Naive B cell (primary cell): ENCODE data around the gene RAP1GAP2. TPM values are rescaled to one million over a fixed set of nuclear protein-coding genes. Genes with fewer than 3 reads are reported as not detected.
A peak's percentile ranks its signal among the peaks of the same experiment; 100 is the strongest.

Source experiments
- ATAC-seq, 2 donors: fragments of 150-1000 bp; cut with Tn5 transposase; 2 replicates each; pipeline ENCODE4 v1.10.0; 2021; ENCODE audit warnings: low read depth in 2 of 2, mild to moderate bottlenecking in 2 of 2, moderate library complexity in 2 of 2
- DNase-seq: peaks from one replicate; pipeline ENCODE4 v3.0.0; 2022
- H3K27ac Mint-ChIP-seq, 6 donors: one replicate each; pipeline ENCODE4 v1.8.0; 2020 to 2022; ENCODE audit warnings: mild to moderate bottlenecking in 6 of 6, mixed read lengths in 6 of 6, moderate library complexity in 5 of 6, inconsistent platforms in 2 of 6
- H3K27me3 Mint-ChIP-seq, 3 donors: one replicate each; pipeline ENCODE4 v1.8.0; 2021 to 2022; ENCODE audit warnings: mixed read lengths in 3 of 3, mild to moderate bottlenecking in 1 of 3
- H3K36me3 Mint-ChIP-seq, 2 donors: one replicate each; pipeline ENCODE4 v1.8.0; 2020 to 2022; ENCODE audit warnings: mixed read lengths in 2 of 2, inconsistent platforms in 1 of 2, mild to moderate bottlenecking in 1 of 2
- H3K4me1 Mint-ChIP-seq, 3 donors: one replicate each; pipeline ENCODE4 v1.8.0; 2020 to 2022; ENCODE audit warnings: mixed read lengths in 3 of 3, inconsistent platforms in 1 of 3, mild to moderate bottlenecking in 1 of 3, moderate library complexity in 1 of 3
- H3K4me3 Mint-ChIP-seq, 8 donors: one replicate each; pipeline ENCODE4 v1.8.0; 2020 to 2022; ENCODE audit warnings: mild to moderate bottlenecking in 8 of 8, mixed read lengths in 8 of 8, moderate library complexity in 8 of 8, inconsistent platforms in 2 of 8
- H3K9me3 Mint-ChIP-seq, 7 donors: one replicate each; pipeline ENCODE4 v1.8.0; 2020 to 2022; ENCODE audit warnings: mixed read lengths in 7 of 7, mild to moderate bottlenecking in 5 of 7, inconsistent platforms in 2 of 7, moderate library complexity in 1 of 7
- polyA plus RNA-seq, 6 donors: library from polyadenylated mRNA; unstranded; fragments of 300-500 nt; fragmentation: Illumina TruSeq; gene quantifications; one replicate each; pipeline ENCODE4 v1.2.3, GENCODE V29; 2021; ENCODE audit warnings: low read depth in 6 of 6

The RAP1GAP2 gene
- polyA plus RNA-seq, 6 donors from 2014 or later = 0.96 to 2.9 (median 1.4) TPM; not detected in 1

DNA sequence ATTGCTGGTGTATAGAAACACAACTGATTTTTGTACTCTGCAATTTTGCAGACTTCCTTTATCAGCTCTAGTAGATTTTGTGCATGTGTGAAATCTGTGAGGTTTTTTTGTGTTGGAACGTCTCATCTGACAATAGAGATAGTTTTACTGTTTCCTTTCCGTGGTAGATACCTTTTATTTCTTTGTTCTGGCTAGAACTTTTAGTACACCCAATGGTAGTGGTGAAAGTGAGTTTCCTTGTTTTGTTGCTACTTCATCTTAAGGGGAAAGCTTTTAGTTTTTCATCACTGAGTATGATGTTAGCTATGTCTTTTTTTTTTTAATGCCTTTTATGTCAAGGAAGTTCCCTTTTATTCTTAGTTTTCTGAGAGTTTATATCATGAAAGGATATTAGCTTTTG, 149.1 kb downstream of the RAP1GAP2 start:
- no peak for DNase-seq
- ATAC-seq = no peak

DNA sequence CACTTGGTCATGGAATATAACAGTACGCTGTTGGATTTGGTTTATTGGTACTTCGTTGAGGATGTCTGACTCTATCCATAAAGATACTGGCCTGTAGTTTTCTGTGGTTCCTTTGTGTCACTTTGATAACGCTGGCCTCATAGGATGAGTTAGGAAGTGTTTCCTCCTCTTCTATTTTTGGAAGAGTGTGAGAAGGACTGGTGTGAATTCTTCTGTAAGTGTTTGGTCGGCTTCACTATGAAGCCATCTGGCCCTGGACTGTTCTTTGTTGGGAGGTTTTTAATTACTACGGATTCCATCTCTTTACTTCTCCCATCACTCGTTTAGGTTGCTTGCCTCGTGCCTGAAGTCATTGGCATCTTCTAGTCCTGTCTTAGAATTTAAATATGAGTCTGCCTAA, 149.9 kb downstream of the RAP1GAP2 start:
- H3K4me1 Mint-ChIP-seq = peaks cover 2 to 8% (median 6%) of the 10 kb centered on the region in 3 donors
- peaks cover 0 to 6% (median 0%) of the 10 kb centered on the region in 3 donors for H3K27me3 Mint-ChIP-seq
- H3K9me3 Mint-ChIP-seq = no peaks in the 10 kb centered on the region
- H3K4me3 Mint-ChIP-seq = no peak overlapping the region
- no peak for DNase-seq
- no peak for ATAC-seq
- peak overlapping the region in 1 of 6 donors; percentile 49 for H3K27ac Mint-ChIP-seq
- H3K36me3 Mint-ChIP-seq = peaks cover 0 to 11% of the 10 kb centered on the region in 2 donors

More for the DNA sequence above, 149.1 kb downstream of the RAP1GAP2 start:
- Mint-ChIP-seq H3K27ac (peak overlapping the region in 1 of 6 donors; percentile 80), H3K36me3 (peaks cover 0 to 8% of the 10 kb centered on the region in 2 donors), H3K4me3 (no peak overlapping the region), H3K9me3 (no peaks in the 10 kb centered on the region), H3K27me3 (peaks cover 0 to 6% (median 0%) of the 10 kb centered on the region in 3 donors), H3K4me1 (peaks cover 2 to 8% (median 6%) of the 10 kb centered on the region in 3 donors)

DNA sequence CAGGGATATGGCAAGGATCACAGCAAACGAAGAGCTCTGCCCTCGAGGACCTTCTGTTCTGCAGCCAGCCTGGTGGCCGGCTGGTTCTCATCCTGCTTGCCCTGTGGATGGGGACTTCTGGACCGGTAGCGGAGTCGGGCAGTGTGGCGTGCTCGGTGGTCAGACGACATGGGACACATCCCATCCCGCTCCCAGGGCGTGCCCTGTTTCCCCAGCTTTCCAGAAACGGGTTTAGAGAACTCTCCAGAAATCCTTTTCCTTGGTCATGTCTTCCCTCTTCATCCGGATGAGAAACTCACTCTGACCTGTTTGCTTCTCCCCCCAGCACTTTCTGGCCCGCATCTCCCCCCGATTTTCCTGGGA, 151.3 kb downstream of the RAP1GAP2 start:
- Mint-ChIP-seq H3K9me3 (no peaks in the 10 kb centered on the region), H3K4me1 (peaks cover 0 to 8% (median 6%) of the 10 kb centered on the region in 3 donors), H3K27me3 (peaks cover 0 to 6% (median 0%) of the 10 kb centered on the region in 3 donors), H3K4me3 (no peak overlapping the region), H3K27ac (peak overlapping the region in 1 of 6 donors; percentile 77), H3K36me3 (peaks cover 0 to 15% of the 10 kb centered on the region in 2 donors)
- ATAC-seq = no peak
- DNase-seq = no peak

DNA sequence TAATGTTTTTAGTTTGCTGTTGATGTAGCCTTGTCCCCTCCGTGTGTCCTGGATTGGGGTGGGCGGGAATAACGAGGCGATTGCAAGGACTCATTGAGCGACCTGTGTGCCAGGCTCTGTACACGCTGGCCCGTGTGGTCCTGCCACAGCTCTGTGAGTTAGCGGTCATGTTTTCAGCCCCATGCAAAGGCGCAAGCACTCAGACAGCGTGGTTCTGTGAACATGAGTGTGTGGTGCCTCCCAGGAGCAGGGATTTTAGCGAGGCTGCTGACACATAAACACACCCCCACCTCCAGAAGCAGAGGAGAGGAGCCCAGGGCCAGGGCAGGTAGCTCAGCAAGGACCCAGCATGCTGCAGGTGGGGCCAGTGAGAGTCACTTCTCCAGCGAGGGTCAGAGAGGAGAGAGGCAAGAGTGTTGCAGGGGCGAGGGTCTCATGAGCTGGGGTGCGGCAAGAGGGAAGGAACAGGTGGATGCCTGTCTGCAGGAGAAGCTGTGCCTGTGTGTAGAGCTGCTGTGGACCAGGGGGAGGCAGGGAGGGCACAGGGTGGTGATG, 151.8 kb downstream of the RAP1GAP2 start:
- Mint-ChIP-seq H3K4me3 (peak overlapping the region in 1 of 8 donors; percentile 41), H3K4me1 (peaks cover 0 to 8% (median 6%) of the 10 kb centered on the region in 3 donors), H3K9me3 (no peaks in the 10 kb centered on the region), H3K36me3 (peaks cover 0 to 15% of the 10 kb centered on the region in 2 donors), H3K27me3 (peaks cover 0 to 6% (median 0%) of the 10 kb centered on the region in 3 donors), H3K27ac (peak overlapping the region in 2 of 6 donors; percentile 77 to 88)
- DNase-seq = no peak
- ATAC-seq = no peak

DNA sequence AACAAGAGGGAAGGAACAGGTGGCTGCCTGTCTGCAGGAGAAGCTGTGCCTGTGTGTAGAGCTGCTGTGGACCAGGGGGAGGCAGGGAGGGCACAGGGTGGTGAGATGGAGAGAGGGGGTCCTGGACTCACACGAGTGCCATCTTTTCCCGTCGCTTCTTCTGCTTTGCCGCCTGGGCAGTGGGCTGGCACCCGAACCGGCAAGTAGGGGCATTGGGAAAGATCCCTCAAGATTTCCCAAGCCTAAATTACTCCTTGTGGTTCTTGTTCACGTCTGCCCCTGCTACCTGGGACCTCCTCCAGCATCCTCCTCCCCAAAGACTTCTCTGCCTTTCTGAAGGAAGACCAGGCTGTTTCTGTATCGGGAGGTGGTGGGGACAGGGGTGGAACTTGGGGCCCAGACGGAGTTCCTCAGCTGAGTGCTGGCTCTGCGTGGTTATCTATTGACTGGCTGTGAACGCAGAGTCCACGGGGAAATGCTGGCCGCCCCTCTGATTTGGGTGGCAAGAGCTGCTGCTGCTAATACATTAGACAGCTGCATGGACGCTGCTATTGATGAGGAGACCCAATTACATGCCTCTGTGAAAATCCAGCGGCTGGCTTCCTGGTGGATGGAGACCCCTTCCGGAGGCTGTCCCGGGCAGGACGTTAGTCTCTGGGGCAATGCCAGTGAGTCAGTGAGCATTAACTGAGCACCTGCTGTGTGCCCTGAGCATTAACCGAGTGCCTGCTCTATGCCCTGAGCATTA, 152.7 kb downstream of the RAP1GAP2 start:
- Mint-ChIP-seq H3K27me3 (peaks cover 0 to 6% (median 0%) of the 10 kb centered on the region in 3 donors), H3K9me3 (no peaks in the 10 kb centered on the region), H3K27ac (peak overlapping the region in 1 of 6 donors; percentile 88), H3K36me3 (peaks cover 0 to 15% of the 10 kb centered on the region in 2 donors), H3K4me1 (peaks cover 0 to 8% (median 6%) of the 10 kb centered on the region in 3 donors), H3K4me3 (no peak overlapping the region)
- DNase-seq (no peak), ATAC-seq (no peak)

DNA sequence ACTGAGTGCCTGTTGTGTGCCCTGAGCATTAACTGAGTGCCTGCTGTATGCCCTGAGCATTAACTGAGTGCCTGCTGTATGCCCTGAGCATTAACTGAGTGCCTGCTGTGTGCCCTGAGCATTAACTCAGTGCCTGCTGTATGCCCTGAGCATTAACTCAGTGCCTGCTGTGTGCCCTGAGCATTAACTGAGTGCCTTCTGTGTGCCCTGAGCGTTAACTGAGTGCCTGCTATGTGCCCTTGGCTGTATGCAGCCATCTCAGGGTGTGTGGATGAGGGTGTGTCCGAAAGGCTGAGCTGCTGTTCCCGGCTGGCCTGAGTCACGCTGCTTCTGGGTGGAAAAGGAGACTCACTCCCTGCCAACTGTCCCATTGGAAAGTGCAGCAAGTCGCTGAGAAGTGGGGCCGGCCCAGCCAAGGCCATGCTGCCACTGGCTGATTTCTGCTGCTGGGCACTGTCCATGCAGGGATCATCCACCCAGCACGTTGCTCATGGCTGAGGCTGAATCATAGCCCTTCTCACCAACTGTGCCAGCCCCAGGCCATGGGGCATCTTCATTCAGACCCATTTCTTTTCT, 153.3 kb downstream of the RAP1GAP2 start:
- no peak overlapping the region for H3K4me3 Mint-ChIP-seq
- H3K4me1 Mint-ChIP-seq = peaks cover 0 to 8% (median 6%) of the 10 kb centered on the region in 3 donors
- peak overlapping the region in 1 of 6 donors; percentile 83 for H3K27ac Mint-ChIP-seq
- no peak for ATAC-seq
- peaks cover 0 to 6% (median 0%) of the 10 kb centered on the region in 3 donors for H3K27me3 Mint-ChIP-seq
- no peaks in the 10 kb centered on the region for H3K9me3 Mint-ChIP-seq
- DNase-seq = no peak
- H3K36me3 Mint-ChIP-seq = peaks cover 0 to 15% of the 10 kb centered on the region in 2 donors

DNA sequence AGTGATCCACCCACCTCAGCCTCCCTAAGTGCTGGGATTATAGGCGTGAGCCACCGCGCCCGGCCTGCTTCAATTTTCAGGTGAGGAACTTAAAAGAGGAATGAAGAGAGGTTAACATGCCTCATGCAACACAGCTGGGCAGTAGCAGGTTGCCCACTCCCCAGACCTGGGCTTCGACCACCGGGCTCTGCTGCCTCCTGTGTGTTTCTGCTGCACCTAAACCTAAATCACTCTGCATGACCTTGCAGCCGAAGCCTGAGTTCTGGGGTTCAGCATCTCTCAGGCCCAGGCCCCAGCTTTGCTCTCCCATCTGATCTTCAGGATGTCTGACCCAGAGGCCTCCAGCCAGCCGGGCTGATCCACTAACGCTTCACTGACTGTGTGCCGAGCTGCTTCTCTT, 154.6 kb downstream of the RAP1GAP2 start:
- H3K9me3 Mint-ChIP-seq = no peaks in the 10 kb centered on the region
- peaks cover 0 to 7% (median 0%) of the 10 kb centered on the region in 3 donors for H3K27me3 Mint-ChIP-seq
- H3K27ac Mint-ChIP-seq = no peak overlapping the region
- DNase-seq (no peak), ATAC-seq (no peak)
- H3K4me3 Mint-ChIP-seq = no peak overlapping the region
- peaks cover 0 to 15% of the 10 kb centered on the region in 2 donors for H3K36me3 Mint-ChIP-seq
- peaks cover 12 to 18% (median 17%) of the 10 kb centered on the region in 3 donors for H3K4me1 Mint-ChIP-seq

DNA sequence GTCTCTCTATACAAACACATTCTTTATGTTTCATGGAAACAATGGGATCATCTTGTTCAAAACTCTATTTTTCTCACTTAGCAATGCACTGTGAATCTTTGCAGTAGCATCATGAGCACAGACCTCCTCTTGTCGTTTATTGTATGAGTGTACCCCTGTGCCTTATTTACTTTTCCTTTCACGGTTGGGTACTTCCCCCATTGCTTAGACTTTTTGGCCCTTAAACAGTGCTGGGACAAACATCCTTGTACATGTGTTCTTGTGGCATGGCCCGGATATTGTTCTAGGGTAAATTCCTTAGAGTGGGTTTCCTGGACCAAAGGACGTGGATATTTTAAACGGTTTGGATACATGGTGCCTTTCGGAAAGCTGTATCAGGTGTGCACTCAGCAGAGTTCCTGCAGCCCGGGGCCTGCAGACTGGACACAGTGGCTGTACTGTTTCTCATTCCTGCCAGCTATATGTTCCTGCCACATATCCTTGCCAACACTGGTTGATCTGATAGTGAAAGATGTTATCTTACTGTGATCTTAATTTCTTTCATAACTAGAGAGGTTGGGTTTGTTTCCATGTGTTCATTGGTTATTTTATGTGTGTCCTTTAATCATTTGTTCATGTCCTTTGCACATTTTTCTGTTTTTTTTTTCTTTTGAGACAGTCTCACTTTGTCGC, 156.1 kb downstream of the RAP1GAP2 start:
- H3K27ac Mint-ChIP-seq = peak overlapping the region in 1 of 6 donors; percentile 21
- peaks cover 0 to 16% (median 0%) of the 10 kb centered on the region in 3 donors for H3K27me3 Mint-ChIP-seq
- no peak overlapping the region for H3K4me3 Mint-ChIP-seq
- H3K4me1 Mint-ChIP-seq = peaks cover 16 to 25% (median 21%) of the 10 kb centered on the region in 3 donors
- no peaks in the 10 kb centered on the region for H3K9me3 Mint-ChIP-seq
- ATAC-seq (no peak), DNase-seq (no peak)
- H3K36me3 Mint-ChIP-seq = peaks cover 0 to 15% of the 10 kb centered on the region in 2 donors

DNA sequence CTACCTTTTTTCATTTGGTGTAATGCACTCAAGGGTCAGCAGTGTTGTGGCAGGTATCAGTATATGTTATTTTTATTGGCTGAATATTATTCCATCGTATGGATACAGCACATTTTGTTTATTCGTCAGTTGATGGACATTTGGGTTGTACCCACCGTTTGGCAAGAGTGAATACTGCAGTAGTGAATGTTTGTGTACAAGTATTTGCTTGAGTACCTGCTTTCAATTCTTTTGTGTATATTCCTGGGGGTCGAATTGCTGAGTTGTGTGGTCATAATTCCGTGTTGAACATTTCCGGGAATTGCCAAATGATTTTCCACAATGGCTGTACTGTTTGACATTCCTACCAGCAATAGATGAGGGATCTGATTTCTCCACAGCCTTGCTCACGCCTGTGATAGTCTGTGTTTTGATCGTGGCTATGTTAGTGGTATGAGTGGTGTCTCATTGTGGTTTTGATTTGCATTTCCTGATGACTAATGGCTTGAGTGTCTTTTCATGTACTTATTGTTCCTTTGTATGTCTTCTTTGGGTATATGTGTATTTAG, 158.7 kb downstream of the RAP1GAP2 start:
- ATAC-seq (no peak), DNase-seq (no peak)
- no peak overlapping the region for H3K27ac Mint-ChIP-seq
- peak overlapping the region in 1 of 8 donors; percentile 40 for H3K4me3 Mint-ChIP-seq
- H3K4me1 Mint-ChIP-seq = peaks cover 12 to 27% (median 16%) of the 10 kb centered on the region in 3 donors
- H3K9me3 Mint-ChIP-seq = no peaks in the 10 kb centered on the region
- peaks cover 0 to 14% (median 0%) of the 10 kb centered on the region in 3 donors for H3K27me3 Mint-ChIP-seq
- H3K36me3 Mint-ChIP-seq = peaks cover 0 to 7% of the 10 kb centered on the region in 2 donors

DNA sequence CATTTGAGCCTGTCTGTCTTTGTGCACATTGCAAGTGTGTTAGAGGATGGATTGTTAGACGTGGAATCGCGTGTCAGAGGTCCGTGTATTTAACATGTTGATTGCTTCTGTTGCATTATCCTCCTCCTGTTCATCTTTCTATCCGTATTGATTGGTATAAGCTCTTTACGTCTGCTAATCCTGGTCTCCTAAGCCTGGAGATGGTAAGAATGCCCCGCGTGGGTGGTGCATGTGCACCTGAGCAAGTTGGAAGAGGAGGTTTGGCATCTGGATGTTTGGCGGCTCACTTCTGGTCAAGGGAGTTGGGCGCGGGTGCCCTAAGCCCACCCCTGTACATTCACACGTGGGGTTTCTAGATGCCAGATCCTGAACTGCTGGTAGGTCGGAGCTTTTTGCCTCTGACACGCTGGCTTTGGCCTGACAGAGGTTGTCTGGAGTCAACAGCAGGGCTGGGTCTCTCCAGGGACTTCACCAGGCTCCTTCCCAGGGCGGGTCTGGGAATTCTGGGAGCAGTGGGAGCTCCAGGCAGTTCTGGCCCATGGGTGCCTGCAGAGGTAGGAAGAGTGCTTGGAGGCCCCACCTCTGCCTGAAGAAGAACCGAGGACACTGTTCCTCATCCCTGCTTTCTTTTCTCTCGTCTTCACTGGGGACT, 159.8 kb downstream of the RAP1GAP2 start:
- ATAC-seq (no peak), DNase-seq (no peak)
- Mint-ChIP-seq H3K36me3 (peaks cover 0 to 4% of the 10 kb centered on the region in 2 donors), H3K9me3 (no peaks in the 10 kb centered on the region), H3K27ac (no peak overlapping the region), H3K4me3 (peak overlapping the region in 2 of 8 donors; percentile 6 to 67), H3K4me1 (peaks cover 12 to 27% (median 16%) of the 10 kb centered on the region in 3 donors), H3K27me3 (peaks cover 0 to 14% (median 0%) of the 10 kb centered on the region in 3 donors)

DNA sequence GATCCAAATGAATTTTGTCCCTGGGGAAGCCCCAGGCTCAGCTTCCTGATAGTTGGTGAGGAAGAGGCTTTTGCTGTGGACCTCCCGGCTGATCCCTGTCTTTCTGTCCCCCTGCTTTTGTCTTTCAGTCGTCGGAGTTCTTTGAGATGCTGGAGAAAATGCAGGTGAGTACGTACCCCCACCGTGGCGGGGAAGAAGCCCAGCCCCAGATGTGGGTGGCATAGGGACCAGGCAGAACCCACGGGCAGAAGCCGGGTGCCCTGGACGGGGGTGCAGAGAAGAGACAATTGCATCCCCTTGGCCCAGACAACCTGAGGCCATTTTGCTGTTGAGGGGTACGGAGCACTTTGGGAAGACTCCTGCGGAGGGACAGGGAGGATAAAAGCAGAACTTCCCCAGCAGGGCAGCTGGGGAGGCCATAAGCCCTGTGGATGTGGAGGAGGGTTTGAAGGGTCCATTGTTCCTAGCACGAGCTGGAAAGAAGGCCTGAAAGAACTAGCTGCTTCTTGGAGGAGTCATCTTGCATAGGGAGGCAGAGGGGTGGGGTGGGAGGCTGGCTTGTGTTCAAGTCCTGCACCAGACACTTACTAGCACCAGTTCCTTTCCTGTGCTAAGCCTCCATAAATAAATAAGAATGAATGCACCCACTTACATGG, 161.5 kb downstream of the RAP1GAP2 start:
- no peak overlapping the region for H3K4me3 Mint-ChIP-seq
- peak overlapping the region in 2 of 6 donors; percentile 33 to 69 for H3K27ac Mint-ChIP-seq
- H3K9me3 Mint-ChIP-seq = no peaks in the 10 kb centered on the region
- peaks cover 0 to 14% (median 0%) of the 10 kb centered on the region in 3 donors for H3K27me3 Mint-ChIP-seq
- no peak for ATAC-seq
- DNase-seq = no peak
- no peaks in the 10 kb centered on the region for H3K36me3 Mint-ChIP-seq
- peaks cover 12 to 27% (median 16%) of the 10 kb centered on the region in 3 donors for H3K4me1 Mint-ChIP-seq

DNA sequence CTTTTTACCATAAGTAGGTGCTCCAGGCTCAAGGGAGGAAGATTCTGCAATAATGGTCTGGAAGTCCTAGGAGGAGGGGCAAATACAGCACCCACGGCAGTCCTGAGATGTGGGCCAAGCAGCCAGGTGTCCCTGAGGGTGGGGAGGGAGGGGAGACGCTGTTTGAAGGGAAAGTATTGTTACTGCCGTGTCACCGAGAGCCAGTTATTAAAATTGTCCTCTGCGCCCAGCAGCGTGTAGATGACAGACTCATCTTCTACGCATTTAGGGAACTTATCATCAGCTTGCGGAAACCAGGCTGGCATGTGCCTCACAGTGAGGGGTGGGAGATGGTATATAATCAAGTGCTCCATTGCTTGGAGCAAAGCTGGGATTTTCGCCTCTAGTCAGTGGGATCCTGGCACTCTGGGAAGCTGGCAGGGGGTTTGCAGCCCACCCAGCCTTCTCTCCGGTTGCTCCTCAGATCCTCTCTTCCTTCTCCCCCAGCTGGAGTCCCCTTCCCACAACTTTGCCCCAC, 162.5 kb downstream of the RAP1GAP2 start:
- DNase-seq (no peak), ATAC-seq (no peak)
- Mint-ChIP-seq H3K9me3 (no peaks in the 10 kb centered on the region), H3K36me3 (no peaks in the 10 kb centered on the region), H3K27me3 (peaks cover 0 to 14% (median 0%) of the 10 kb centered on the region in 3 donors), H3K4me3 (peak overlapping the region in 1 of 8 donors; percentile 14), H3K27ac (no peak overlapping the region), H3K4me1 (peaks cover 12 to 27% (median 16%) of the 10 kb centered on the region in 3 donors)
